ENCODE data around the gene VPS50.

GRCh38 chr7:93262535-93262934 is 30.4 kb downstream of the VPS50 start:
- TF ChIP-seq GATA2 (IDR thresholded peaks at IDR 0.05; ENCODE audit: low read depth, low read length) (no peak), GATA3 (IDR thresholded peaks at IDR 0.05; ENCODE audit: low read depth, low read length) (no peak)

Measured in SH-SY5Y (cell line).